ENCODE measurements around the gene GZF1. TPM values are rescaled to one million over a fixed set of nuclear protein-coding genes. Genes with fewer than 3 reads are reported as not detected.
"Not testable (repeated sequence)": the region's sequence is repeated elsewhere in the genome, so short reads cannot be mapped to it uniquely, and the experiment has no call there.

The GZF1 gene
- total RNA-seq, 3 donors from 2014 or later: 19.0 to 24.3 (median 19.9) TPM

GRCh38 chr20:23343590-23343989, 18.4 kb upstream of the GZF1 start:
- Histone ChIP-seq H3K4me3 (no peak overlapping the region), H3K27me3 (no peaks in the 10 kb centered on the region), H3K9me3 (no peaks in the 10 kb centered on the region), H3K27ac (no peak overlapping the region), H3K4me1 (no peaks in the 10 kb centered on the region), H3K36me3 (no peaks in the 10 kb centered on the region)
- intact Hi-C loops (cut with DNase I; ENCODE audit: low total_unique reads): no loop called here
- TF ChIP-seq POLR2A (IDR thresholded peaks at IDR 0.05) (no peak), POLR2AphosphoS5 (IDR thresholded peaks at IDR 0.05) (no peak)
- TF ChIP-seq, protein P1, sequence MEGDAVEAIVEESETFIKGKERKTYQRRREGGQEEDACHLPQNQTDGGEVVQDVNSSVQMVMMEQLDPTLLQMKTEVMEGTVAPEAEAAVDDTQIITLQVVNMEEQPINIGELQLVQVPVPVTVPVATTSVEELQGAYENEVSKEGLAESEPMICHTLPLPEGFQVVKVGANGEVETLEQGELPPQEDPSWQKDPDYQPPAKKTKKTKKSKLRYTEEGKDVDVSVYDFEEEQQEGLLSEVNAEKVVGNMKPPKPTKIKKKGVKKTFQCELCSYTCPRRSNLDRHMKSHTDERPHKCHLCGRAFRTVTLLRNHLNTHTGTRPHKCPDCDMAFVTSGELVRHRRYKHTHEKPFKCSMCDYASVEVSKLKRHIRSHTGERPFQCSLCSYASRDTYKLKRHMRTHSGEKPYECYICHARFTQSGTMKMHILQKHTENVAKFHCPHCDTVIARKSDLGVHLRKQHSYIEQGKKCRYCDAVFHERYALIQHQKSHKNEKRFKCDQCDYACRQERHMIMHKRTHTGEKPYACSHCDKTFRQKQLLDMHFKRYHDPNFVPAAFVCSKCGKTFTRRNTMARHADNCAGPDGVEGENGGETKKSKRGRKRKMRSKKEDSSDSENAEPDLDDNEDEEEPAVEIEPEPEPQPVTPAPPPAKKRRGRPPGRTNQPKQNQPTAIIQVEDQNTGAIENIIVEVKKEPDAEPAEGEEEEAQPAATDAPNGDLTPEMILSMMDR (IDR thresholded peaks at IDR 0.05): no peak
- no peak for DNase-seq (ENCODE audit: low spot score in 2 of 2)

DNA sequence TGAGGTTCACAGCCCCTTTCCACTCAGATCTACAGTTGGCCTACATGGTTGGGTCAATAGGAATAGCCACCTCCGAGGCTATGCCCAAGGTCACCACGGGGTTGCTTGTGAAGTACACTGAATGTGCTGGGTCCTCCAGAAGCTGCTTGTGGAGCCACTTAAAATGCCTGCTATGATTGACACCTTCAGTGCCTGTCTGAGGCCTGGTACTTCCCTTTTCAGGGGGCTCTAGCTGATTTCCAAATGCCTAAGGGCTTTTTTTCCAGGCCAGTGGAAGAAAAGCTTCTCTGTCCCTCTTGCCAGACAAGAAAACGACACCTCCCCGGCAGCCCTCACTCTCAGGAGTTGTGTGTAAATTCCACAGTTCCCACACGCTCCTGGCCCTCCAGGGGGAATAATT, 17.6 kb upstream of the GZF1 start:
- Histone ChIP-seq H3K27ac (no peak overlapping the region), H3K36me3 (no peaks in the 10 kb centered on the region), H3K9me3 (no peaks in the 10 kb centered on the region), H3K4me1 (peaks cover 0 to 4% of the 10 kb centered on the region in 2 donors), H3K27me3 (no peaks in the 10 kb centered on the region), H3K4me3 (no peak overlapping the region)
- DNase-seq (ENCODE audit: low spot score in 2 of 2): no peak
- intact Hi-C loops (cut with DNase I; ENCODE audit: low total_unique reads): no loop called here
- TF ChIP-seq POLR2A (IDR thresholded peaks at IDR 0.05) (no peak), POLR2AphosphoS5 (IDR thresholded peaks at IDR 0.05) (no peak)
- TF ChIP-seq, protein P1 (IDR thresholded peaks at IDR 0.05): no peak

- H3K27me3 ChIP-seq: no peaks in the 10 kb centered on the region
These were observed 16.0 kb upstream of the GZF1 start for GRCh38 chr20:23346002-23346401.

GRCh38 chr20:23347791-23348190, 14.2 kb upstream of the GZF1 start:
- H3K27ac ChIP-seq: no peak overlapping the region
- intact Hi-C loops (cut with DNase I; ENCODE audit: low total_unique reads): no loop called here
- H3K36me3 ChIP-seq: no peaks in the 10 kb centered on the region
- TF ChIP-seq, protein P1 (IDR thresholded peaks at IDR 0.05): no peak
- H3K27me3 ChIP-seq: no peaks in the 10 kb centered on the region
- no peaks in the 10 kb centered on the region for H3K9me3 ChIP-seq
- DNase-seq (ENCODE audit: low spot score in 2 of 2): no peak
- no peak overlapping the region for H3K4me3 ChIP-seq
- peaks cover 0 to 10% of the 10 kb centered on the region in 2 donors for H3K4me1 ChIP-seq

More at GRCh38 chr20:23346002-23346401, 16.0 kb upstream of the GZF1 start:
- peaks cover 0 to 4% of the 10 kb centered on the region in 2 donors for H3K4me1 ChIP-seq
- no peak overlapping the region for H3K4me3 ChIP-seq
- no peak for DNase-seq (ENCODE audit: low spot score in 2 of 2)
- H3K9me3 ChIP-seq: no peaks in the 10 kb centered on the region
- TF ChIP-seq POLR2AphosphoS5 (IDR thresholded peaks at IDR 0.05) (no peak), POLR2A (IDR thresholded peaks at IDR 0.05) (no peak)
- TF ChIP-seq, protein P1 (IDR thresholded peaks at IDR 0.05): no peak
- intact Hi-C loops (cut with DNase I; ENCODE audit: low total_unique reads): no loop called here
- H3K27ac ChIP-seq: no peak overlapping the region
- H3K36me3 ChIP-seq: no peaks in the 10 kb centered on the region

DNA sequence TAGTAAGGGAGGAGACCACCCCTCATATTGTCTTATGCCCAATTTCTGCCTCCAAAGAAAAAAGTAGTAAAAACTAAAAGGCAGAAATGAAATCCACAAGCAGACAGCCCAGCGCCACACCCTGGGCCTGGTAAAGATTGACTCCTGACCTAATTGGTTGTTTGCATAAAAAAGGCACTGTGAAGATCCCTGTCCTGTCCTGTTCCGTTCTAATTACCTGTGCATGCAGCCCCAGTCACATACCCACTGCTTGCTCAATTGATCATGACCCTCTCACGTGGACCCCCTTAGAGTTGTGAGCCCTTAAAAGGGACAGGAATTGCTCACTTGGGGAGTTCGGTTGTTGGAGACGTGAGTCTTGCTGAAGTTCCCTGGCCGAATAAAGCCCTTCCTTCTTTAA, 13.5 kb upstream of the GZF1 start:
- H3K36me3 ChIP-seq; H3K27me3 ChIP-seq; intact Hi-C loops (cut with DNase I; ENCODE audit: low total_unique reads); H3K9me3 ChIP-seq; H3K4me3 ChIP-seq; DNase-seq (ENCODE audit: low spot score in 2 of 2): not testable (repeated sequence)
- Histone ChIP-seq H3K27ac (peak overlapping the region; percentile 93 to 99), H3K4me1 (peaks cover 0 to 10% of the 10 kb centered on the region in 2 donors)

All from breast epithelium (tissue), 4 donors.